Thyroid gland (tissue), 4 donors: ENCODE measurements around the gene COL4A1.

Experiments
- POLR2A ChIP-seq, 2 donors: fragments of 450-650 bp; IDR thresholded peaks; one replicate each; pipeline ENCODE4 v1.6.1; 2017; ENCODE audit warnings: antibody characterized with exemption in 2 of 2, mild to moderate bottlenecking in 2 of 2, moderate library complexity in 1 of 2
- TF ChIP-seq, protein P1 (sequence below), 6 experiments: fragments of 200-600 bp in 3 of 6; fragments of 450-650 bp in 3 of 6; sonication (generic) in 3 of 6; IDR thresholded peaks; one replicate each; pipeline ENCODE4 v1.5.1; 2016 to 2019; ENCODE audit warnings: antibody characterized with exemption in 6 of 6, mild to moderate bottlenecking in 2 of 6, inconsistent platforms in 1 of 6, moderate library complexity in 1 of 6

DNA sequence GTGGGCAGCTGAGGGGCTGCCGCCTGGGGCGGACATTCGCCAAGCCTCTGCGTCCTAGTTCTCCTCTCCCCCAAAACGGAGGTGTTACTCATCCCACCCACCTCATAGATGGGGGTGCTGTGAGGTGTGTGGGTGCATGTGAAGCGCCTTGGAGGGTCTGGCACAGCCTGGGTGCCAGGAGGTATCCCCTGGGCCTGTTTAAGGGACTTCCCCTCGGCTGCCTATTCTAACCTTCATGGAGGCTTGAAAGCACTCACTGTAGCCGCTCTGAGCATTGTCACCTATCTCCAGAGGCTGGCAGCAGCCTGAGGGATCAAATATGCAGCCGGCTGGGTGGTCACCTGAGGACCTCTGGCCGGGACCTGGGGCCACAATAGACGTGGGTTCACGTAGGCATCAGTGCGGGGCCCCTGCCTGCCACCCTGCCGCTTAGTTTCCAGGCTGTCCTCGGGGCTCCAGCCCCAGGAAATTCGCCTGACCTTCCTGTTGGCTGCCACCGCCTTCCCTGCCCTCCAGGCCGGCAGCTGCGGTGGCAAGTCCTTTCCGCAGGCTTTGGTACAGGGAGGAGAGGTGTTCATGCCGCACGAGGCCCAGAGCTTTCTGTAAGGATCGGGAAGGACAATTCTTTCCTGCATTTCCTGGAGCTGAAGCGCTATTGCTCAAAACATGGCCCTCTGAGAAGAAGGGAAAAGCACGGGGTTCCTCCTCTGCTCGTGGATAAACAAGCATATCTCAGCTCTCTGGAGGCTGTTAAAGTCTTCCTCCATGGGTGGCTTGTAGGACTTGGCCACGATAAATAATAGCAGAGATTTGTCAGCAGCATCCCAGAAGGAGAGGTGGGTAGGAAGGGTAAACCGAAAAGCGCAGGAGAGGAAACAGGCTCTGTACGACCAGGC is 4.7 kb upstream of the COL4A1 start:
- TF ChIP-seq, protein P1, sequence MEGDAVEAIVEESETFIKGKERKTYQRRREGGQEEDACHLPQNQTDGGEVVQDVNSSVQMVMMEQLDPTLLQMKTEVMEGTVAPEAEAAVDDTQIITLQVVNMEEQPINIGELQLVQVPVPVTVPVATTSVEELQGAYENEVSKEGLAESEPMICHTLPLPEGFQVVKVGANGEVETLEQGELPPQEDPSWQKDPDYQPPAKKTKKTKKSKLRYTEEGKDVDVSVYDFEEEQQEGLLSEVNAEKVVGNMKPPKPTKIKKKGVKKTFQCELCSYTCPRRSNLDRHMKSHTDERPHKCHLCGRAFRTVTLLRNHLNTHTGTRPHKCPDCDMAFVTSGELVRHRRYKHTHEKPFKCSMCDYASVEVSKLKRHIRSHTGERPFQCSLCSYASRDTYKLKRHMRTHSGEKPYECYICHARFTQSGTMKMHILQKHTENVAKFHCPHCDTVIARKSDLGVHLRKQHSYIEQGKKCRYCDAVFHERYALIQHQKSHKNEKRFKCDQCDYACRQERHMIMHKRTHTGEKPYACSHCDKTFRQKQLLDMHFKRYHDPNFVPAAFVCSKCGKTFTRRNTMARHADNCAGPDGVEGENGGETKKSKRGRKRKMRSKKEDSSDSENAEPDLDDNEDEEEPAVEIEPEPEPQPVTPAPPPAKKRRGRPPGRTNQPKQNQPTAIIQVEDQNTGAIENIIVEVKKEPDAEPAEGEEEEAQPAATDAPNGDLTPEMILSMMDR (IDR thresholded peaks at IDR 0.05), result no peak
- no peak for TF ChIP-seq POLR2A (IDR thresholded peaks at IDR 0.05)
